IgD-negative memory B cell (primary cell): ENCODE measurements around the gene AVPI1. TPM values are rescaled to one million over a fixed set of nuclear protein-coding genes. Genes with fewer than 3 reads are reported as not detected.
A peak's percentile ranks its signal among the peaks of the same experiment; 100 is the strongest.

Experiments
- H3K27ac Mint-ChIP-seq, 3 donors: one replicate each; pipeline ENCODE4 v1.8.0; 2020 to 2022; ENCODE audit warnings: mild to moderate bottlenecking in 3 of 3, mixed read lengths in 3 of 3, moderate library complexity in 1 of 3
- H3K27me3 Mint-ChIP-seq: one replicate; pipeline ENCODE4 v1.8.0; 2021; ENCODE audit warnings: mixed read lengths
- H3K36me3 Mint-ChIP-seq: one replicate; pipeline ENCODE4 v1.8.0; 2020; ENCODE audit warnings: mild to moderate bottlenecking, mixed read lengths
- H3K4me1 Mint-ChIP-seq, 3 donors: one replicate each; pipeline ENCODE4 v1.8.0; 2020 to 2022; ENCODE audit warnings: mixed read lengths in 3 of 3, mild to moderate bottlenecking in 1 of 3
- H3K4me3 Mint-ChIP-seq, 4 donors: one replicate each; pipeline ENCODE4 v1.8.0; 2020 to 2022; ENCODE audit warnings: mild to moderate bottlenecking in 4 of 4, mixed read lengths in 4 of 4, moderate library complexity in 3 of 4
- H3K9me3 Mint-ChIP-seq, 3 donors: one replicate each; pipeline ENCODE4 v1.8.0; 2020 to 2021; ENCODE audit warnings: mixed read lengths in 3 of 3, mild to moderate bottlenecking in 1 of 3
- polyA plus RNA-seq: library from polyadenylated mRNA; unstranded; fragments of 300-500 nt; fragmentation: Illumina TruSeq; gene quantifications from one replicate; pipeline ENCODE4 v1.2.3, GENCODE V29; 2021

AVPI1 gene, protein sequence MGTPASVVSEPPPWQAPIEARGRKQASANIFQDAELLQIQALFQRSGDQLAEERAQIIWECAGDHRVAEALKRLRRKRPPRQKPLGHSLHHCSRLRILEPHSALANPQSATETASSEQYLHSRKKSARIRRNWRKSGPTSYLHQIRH
- 3.3 TPM for polyA plus RNA-seq

DNA sequence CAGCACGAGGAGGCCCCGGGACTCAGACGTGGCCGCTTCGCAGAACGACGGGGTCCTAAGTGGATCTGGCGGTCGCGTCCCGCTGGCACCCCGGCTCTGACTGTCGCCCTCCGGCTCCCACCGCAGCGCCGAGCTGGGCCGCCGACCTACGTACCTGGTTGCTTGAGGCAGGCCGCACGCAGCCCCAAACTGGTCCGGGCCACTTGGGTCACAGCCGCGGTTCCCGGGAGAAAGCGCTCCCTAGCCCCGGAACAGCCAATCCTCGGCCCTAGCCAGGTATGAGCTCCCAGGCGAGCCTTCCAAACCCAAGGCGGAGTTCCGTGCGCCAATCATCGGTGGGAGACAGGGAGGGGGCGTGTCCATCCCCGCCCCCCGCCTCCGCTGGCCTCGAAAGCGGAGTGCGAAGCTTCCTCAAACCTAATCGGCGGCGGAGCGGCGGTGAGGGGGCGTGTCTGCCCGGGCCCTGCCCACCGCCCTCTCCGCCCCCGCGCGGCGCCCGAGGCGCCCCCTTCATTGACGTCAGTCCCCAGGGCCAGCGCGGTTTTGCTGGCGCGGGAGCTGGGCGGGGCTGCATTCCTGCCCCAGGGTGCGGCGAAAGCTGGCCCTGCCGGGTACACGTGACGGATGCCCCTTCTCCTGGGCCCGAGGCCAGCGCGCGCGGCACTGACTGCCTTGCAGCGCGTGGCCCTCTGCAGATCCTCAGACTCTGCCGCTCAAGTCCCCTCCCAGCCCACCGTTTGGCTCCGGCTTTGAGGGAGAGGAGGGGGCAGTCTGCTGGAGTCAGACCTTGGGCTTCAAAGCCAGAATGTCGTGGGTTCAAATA is at the start of gene AVPI1:
Gene AVPI1 (minus strand): TSS at position 280 of the 823 bp plus-strand sequence. CDS start 7,336 bp downstream, outside the sequence.
- Mint-ChIP-seq H3K27me3 (no peaks in the 10 kb centered on the region), H3K4me1 (peaks cover 10 to 20% (median 13%) of the 10 kb centered on the region in 3 donors)

DNA sequence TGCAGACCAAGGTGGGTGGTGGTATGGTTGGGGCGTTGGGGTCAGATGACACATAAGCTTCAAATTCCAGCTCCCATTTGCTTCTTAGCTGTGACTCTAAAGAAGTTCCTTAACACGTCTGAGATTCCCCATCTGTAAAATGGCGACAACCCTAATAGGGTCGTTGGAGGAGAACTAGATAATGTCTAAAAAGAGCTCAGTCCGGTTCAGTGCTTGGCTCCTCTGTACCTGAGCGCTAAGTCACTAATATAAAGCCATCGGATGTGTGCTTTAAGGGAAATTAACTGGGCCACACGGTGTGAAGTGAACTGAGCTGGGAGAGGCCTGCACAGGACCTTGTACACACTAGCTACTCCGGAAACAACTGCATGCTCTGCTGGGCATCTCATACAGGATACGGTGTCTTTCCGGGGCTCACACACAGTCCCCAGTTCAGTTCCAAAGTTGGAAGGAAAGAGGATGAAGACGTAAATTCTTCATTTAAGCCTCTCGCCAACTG is 49.4 kb upstream of the AVPI1 start:
- H3K4me3 Mint-ChIP-seq, result peak overlapping the region; percentile 90 to 97 (median 94)
- no peaks in the 10 kb centered on the region for H3K9me3 Mint-ChIP-seq
- peak overlapping the region; percentile 79 to 98 (median 98) for H3K27ac Mint-ChIP-seq
- no peaks in the 10 kb centered on the region for H3K27me3 Mint-ChIP-seq
- peaks cover 3% of the 10 kb centered on the region for H3K36me3 Mint-ChIP-seq
- H3K4me1 Mint-ChIP-seq, result peaks cover 32 to 40% (median 40%) of the 10 kb centered on the region in 3 donors

More for the DNA sequence above, at the start of gene AVPI1:
- Mint-ChIP-seq H3K36me3 (no peaks in the 10 kb centered on the region), H3K9me3 (no peaks in the 10 kb centered on the region), H3K27ac (peak within 1 kb of the TSS; percentile 82 to 91 (median 86)), H3K4me3 (peak within 1 kb of the TSS; percentile 87 to 96 (median 94))

DNA sequence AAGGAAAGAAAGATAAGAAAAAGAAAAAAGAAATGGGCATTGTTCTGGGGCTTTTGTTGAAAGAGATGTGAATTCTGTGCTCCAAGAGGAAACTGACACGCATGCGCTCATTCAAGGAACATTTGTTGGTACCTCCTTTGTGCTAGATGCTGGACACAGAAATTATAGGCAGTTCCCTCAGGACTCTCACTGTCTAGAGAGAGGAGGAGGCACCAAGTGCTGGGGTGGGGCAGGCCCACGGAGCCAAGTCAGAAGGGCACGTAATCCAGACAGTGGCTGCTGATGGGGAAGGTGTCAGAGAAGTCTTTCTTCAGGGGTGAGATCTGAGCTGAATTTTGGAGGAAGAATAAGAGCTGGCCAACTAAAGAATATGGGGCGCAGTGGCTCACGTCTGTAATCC is 47.0 kb upstream of the AVPI1 start:
- peaks cover 3% of the 10 kb centered on the region for H3K36me3 Mint-ChIP-seq
- H3K4me1 Mint-ChIP-seq, result peaks cover 18 to 24% (median 20%) of the 10 kb centered on the region in 3 donors
- H3K9me3 Mint-ChIP-seq, result no peaks in the 10 kb centered on the region
- peak overlapping the region in 1 of 4 donors; percentile 27 for H3K4me3 Mint-ChIP-seq
- H3K27me3 Mint-ChIP-seq, result peaks cover 4% of the 10 kb centered on the region
- peak overlapping the region in 1 of 3 donors; percentile 32 for H3K27ac Mint-ChIP-seq

DNA sequence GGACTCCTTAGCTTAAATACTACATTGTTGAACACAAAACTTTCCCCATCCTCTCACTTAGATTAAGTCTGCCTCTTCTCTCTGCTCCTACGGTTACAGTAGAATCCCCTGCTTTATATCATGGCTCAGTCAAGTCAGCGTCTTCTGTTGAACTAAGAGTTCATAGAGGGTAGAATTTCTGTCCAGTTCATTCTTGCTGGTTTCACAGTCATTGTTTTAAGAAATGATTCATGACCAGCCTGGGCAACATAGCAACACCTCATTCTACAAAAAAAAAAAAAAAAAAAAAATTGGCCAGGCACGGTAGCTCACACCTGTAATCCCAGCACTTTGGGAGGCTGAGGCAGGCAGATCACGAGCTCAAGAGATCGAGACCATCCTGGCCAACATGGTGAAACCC is 46.2 kb upstream of the AVPI1 start:
- Mint-ChIP-seq H3K27ac (no peak overlapping the region), H3K9me3 (no peaks in the 10 kb centered on the region), H3K27me3 (peaks cover 5% of the 10 kb centered on the region), H3K4me1 (peaks cover 15 to 18% (median 18%) of the 10 kb centered on the region in 3 donors), H3K4me3 (no peak overlapping the region), H3K36me3 (peaks cover 3% of the 10 kb centered on the region)

DNA sequence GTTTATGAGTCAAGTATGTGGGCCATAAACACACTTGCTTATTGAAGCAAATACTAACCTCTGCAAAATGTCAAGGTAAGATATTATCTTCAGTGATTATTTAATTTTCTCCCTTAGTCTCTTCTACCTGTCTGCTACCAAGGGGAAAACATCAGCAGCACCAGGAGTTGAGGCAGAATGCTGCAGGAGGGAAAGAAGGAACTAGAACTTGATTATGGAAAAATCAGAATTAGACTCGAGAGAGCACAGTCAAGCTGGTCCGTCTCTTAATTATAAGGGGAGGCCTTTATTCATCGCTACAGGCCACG is 45.0 kb upstream of the AVPI1 start:
- Mint-ChIP-seq H3K27ac (peak overlapping the region in 1 of 3 donors; percentile 61), H3K36me3 (no peaks in the 10 kb centered on the region), H3K9me3 (no peaks in the 10 kb centered on the region), H3K4me1 (peaks cover 8 to 12% (median 11%) of the 10 kb centered on the region in 3 donors), H3K4me3 (peak overlapping the region in 1 of 4 donors; percentile 56), H3K27me3 (peaks cover 7% of the 10 kb centered on the region)

DNA sequence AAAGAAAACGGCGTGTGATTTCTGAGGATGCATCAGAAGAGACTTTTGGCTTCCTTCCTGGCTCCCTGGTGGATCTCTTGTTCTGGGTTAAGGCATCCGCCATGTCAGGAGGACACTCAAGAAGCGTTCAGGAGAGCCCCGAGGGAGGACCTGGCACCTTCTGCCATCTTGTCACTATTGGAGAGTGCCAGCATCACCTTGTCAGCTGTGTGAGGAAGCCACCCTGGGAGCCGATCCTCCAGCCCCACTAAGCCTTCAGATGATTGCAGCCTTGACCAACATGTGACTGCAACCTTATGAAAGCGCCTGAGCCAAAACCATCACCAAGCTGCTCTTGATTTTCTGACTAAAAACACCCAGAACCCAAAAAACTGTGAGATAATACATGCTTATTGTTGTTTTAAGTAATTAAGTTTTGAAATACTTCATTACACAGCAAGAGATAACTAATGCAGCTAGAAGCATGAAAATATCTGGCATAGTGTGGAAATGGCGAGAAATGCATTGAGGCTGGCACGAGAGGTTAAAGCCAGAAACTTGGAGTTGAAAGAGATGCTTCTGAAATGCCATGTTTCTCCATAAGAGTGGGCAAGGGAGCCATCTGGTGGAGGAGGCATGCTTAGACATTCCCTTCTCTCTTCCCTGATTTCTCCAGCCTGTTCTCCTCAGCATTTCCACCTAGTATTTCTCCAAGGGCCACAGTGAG is 44.5 kb upstream of the AVPI1 start:
- peaks cover 9% of the 10 kb centered on the region for H3K27me3 Mint-ChIP-seq
- H3K9me3 Mint-ChIP-seq, result no peaks in the 10 kb centered on the region
- peaks cover 7 to 10% (median 8%) of the 10 kb centered on the region in 3 donors for H3K4me1 Mint-ChIP-seq
- H3K36me3 Mint-ChIP-seq, result no peaks in the 10 kb centered on the region
- peak overlapping the region in 1 of 4 donors; percentile 56 for H3K4me3 Mint-ChIP-seq
- H3K27ac Mint-ChIP-seq, result peak overlapping the region in 1 of 3 donors; percentile 61

DNA sequence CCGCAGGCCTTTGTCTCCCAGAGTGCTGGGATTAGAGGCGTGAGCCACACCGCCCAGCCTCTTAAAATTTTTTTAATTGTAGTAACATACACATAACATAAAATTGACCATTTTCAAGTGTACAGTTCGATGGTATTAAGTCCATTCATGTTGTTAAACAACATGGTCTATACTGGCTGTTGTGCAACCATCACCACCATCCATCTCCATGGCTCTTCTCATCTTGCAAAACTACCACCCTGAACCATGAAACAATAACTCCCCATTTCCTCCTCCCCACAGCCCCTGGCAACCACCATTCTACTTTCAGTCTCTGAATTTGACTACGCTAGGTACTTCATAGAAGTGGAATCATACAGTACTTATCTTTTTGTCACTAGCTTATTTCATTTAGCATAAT is 42.0 kb upstream of the AVPI1 start:
- Mint-ChIP-seq H3K4me3 (no peak overlapping the region), H3K36me3 (no peaks in the 10 kb centered on the region), H3K27me3 (peaks cover 16% of the 10 kb centered on the region), H3K4me1 (no peaks in the 10 kb centered on the region), H3K9me3 (no peaks in the 10 kb centered on the region), H3K27ac (no peak overlapping the region)

DNA sequence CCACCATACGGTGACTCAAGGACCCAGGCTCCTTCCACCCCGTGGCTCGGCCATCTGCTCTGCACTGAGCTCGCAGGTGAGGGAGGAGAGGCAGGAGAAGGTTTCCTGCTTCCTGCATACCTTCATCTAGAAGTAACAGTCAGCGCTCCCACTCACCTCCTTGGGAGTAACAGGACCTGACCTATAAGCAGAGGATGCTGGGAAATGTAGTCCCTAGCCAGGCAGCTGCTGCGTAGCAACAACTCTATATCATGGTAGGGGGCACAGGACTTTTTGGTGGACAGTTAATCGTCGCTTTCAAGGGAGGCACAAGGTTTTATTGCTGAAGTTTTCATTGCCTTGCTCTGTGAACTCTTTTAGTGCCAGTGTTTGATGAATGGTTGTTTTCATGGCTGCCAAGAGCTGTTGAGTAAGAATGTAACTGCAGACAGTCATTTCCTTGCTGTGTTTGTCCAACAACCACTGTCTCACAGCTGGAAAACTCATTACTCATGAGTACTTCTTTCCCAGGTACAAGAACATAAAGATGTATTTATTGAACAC is 39.7 kb upstream of the AVPI1 start:
- Mint-ChIP-seq H3K27me3 (peaks cover 19% of the 10 kb centered on the region), H3K4me3 (no peak overlapping the region), H3K9me3 (no peaks in the 10 kb centered on the region), H3K27ac (no peak overlapping the region), H3K4me1 (no peaks in the 10 kb centered on the region), H3K36me3 (no peaks in the 10 kb centered on the region)

DNA sequence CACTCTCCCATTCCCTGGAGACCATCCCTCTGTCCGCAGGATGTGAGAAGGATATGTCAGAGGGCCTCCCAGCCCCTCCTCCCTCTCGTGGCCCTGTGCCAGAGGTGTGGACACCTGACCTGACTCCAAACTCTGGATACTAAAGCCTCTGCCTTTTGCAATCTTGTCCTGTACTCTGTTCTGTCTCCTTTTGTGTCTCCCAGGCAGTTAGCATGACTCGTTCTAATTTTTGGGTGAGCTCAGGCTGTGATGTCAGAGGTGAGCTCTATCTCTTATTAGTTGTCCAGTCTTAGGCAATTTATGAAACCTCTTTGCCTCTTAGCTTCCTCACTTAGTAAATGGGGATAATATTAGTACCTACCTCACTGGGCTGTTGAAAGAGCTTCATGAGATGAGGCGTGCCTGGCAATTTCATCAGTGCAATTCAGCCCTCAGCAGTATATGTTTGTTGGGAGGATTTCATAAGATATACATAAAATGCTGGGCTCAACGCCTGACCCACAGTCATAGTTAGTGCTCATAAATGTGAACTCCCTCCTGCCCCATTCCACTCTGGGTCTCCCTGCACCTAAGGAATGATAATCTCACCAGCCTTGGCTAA is 37.4 kb upstream of the AVPI1 start:
- H3K27me3 Mint-ChIP-seq, result peaks cover 17% of the 10 kb centered on the region
- H3K4me3 Mint-ChIP-seq, result no peak overlapping the region
- no peaks in the 10 kb centered on the region for H3K4me1 Mint-ChIP-seq
- no peak overlapping the region for H3K27ac Mint-ChIP-seq
- H3K36me3 Mint-ChIP-seq, result no peaks in the 10 kb centered on the region
- no peaks in the 10 kb centered on the region for H3K9me3 Mint-ChIP-seq

DNA sequence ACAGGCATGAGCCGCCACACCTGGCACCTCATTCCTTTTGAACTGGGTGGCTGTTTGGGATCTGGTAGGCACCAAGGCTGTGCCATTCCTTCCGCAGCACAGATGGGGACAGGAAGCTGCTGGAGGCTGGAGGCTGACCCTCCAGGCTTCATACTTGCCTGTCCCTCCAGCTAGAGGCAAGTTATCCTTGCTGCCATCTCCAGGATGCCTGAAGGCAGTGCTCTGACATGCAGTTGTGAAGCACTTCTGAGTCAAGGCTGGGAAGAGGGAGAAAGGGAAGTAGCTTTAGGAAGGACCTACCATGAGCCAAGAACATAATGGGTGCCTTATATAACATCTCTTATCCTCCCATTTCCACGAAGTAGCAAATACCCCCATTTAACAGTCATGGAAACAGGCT is 36.0 kb upstream of the AVPI1 start:
- H3K27ac Mint-ChIP-seq, result no peak overlapping the region

DNA sequence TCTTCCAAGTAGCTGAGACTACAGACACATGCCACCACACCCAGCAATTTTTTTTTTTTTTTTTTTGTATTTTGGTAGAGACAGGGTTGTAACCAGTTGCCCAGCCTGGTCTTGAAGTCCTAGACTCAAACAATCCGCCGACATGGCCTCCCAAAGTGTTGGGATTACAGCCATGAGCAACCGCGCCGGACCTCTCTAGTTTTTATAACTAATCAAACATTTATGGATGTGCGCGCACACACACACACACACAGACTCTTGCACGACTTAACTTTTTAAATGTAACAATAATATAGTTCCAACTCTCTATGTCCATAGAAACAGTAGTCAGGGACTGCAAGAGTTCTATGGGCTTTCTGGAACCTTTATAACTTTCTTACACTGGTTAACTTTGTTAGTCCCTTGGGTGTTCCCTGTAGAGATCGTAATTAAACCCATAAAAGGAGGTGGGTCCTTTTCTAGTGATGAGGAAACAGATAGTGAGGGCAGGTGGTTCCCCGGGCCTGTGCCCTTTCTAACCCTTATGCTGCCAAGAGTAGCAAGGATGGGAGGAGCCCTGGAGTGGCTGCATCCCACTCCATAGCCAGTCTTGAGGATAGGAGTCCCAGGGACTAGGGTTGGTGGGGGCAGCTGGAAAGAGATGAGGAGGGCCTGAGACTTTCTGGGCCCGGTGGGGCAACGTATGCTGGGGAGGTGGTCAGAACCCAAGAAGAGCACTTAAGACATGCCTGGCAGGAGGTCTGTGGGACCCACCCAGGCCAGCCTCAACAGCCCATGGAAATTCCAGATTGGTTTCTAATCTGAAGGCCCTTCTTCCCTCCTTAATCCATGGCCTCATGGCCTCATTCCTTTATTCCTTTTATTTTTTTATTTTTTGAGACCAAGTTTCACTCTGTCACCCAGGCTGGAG is 35.1 kb upstream of the AVPI1 start:
- peaks cover 1% of the 10 kb centered on the region for H3K36me3 Mint-ChIP-seq
- H3K9me3 Mint-ChIP-seq, result no peaks in the 10 kb centered on the region
- peaks cover 12% of the 10 kb centered on the region for H3K27me3 Mint-ChIP-seq
- H3K27ac Mint-ChIP-seq, result no peak overlapping the region
- H3K4me3 Mint-ChIP-seq, result no peak overlapping the region
- peaks cover 0 to 2% (median 0%) of the 10 kb centered on the region in 3 donors for H3K4me1 Mint-ChIP-seq

More for the DNA sequence above, 36.0 kb upstream of the AVPI1 start:
- no peaks in the 10 kb centered on the region for H3K36me3 Mint-ChIP-seq
- no peak overlapping the region for H3K4me3 Mint-ChIP-seq
- no peaks in the 10 kb centered on the region for H3K9me3 Mint-ChIP-seq
- peaks cover 0 to 2% (median 0%) of the 10 kb centered on the region in 3 donors for H3K4me1 Mint-ChIP-seq
- peaks cover 12% of the 10 kb centered on the region for H3K27me3 Mint-ChIP-seq

DNA sequence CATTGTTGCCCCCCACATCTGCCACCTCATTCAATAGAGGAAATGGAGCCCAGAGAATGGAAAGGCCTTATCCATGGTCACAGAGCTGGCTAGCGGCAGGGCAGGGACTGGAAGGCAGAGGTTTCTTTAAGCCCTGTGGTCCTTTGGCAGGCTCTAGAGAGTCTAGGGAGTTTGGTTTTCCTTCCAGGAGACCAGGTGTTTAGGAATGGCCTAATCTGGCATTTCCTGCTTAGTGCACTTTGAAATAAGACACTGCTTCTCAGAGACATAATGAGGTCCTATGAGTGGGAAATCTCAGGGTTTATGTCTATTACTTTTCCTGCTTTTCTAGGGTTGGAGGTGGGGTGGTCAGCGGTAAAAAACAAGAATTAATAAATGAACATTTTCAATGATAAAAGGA is 32.6 kb upstream of the AVPI1 start:
- Mint-ChIP-seq H3K4me3 (no peak overlapping the region), H3K27me3 (peaks cover 7% of the 10 kb centered on the region), H3K4me1 (peaks cover 2 to 5% (median 3%) of the 10 kb centered on the region in 3 donors), H3K36me3 (peaks cover 1% of the 10 kb centered on the region), H3K27ac (peak overlapping the region in 1 of 3 donors; percentile 47), H3K9me3 (no peaks in the 10 kb centered on the region)

DNA sequence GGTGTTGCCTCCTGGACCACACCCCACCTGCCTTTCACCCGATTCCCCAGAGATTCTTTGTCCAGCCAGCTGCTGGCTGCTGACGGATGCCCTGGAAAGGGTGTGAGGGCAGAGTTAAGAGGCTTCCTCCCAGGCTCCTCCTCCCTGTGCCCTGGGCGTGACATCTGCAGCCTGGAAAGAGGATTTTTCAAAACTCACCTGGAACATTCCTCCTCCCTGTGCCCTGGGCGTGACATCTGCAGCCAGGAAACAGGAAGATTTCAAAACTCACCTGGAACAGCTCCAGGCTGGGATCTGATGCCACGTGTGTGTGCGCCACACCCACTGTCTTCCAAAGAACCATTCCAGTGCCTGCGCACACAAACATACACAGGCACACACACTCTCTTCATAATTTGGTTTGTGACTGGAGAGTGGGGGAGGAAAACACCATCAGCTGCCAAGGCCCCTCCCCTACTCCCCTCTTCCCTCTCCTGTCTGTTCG is 31.7 kb upstream of the AVPI1 start:
- Mint-ChIP-seq H3K27ac (peak overlapping the region in 1 of 3 donors; percentile 47), H3K36me3 (peaks cover 1% of the 10 kb centered on the region), H3K4me1 (peaks cover 2 to 9% (median 5%) of the 10 kb centered on the region in 3 donors), H3K4me3 (peak overlapping the region in 1 of 4 donors; percentile 63), H3K9me3 (no peaks in the 10 kb centered on the region), H3K27me3 (peaks cover 5% of the 10 kb centered on the region)
